Heart left ventricle (tissue), 16 donors: ENCODE measurements around the gene SMARCB1. TPM values are rescaled to one million over a fixed set of nuclear protein-coding genes. Genes with fewer than 3 reads are reported as not detected.
"Not testable (repeated sequence)": the region's sequence is repeated elsewhere in the genome, so short reads cannot be mapped to it uniquely, and the experiment has no call there.

ENCODE experiments used
- ATAC-seq, 4 donors: fragments of 200-7000 bp; cut with Tn5 transposase; one replicate each; pipeline ENCODE4 v1.9.1; 2020 to 2022; ENCODE audit warnings: moderate library complexity in 4 of 4, mild to moderate bottlenecking in 3 of 4, moderate number of reproducible peaks in 1 of 4
- DNase-seq, 5 donors: peaks; one replicate each; pipeline ENCODE4 v3.0.0-alpha.2; 2020
- H3K27ac ChIP-seq, 12 donors: fragments of 200-600 bp; sonication (generic) in 4 of 12; one replicate each; pipeline versions ENCODE4 v1.5.0 to v1.8.0; 2016 to 2022; ENCODE audit warnings: mild to moderate bottlenecking in 2 of 12
- H3K27me3 ChIP-seq, 9 donors: fragments of 200-600 bp; sonication (generic) in 2 of 9; one replicate each; pipeline versions ENCODE4 v1.5.1 to v1.8.0; 2016 to 2022; ENCODE audit warnings: mild to moderate bottlenecking in 3 of 9
- H3K36me3 ChIP-seq, 9 donors: fragments of 200-600 bp; sonication (generic) in 2 of 9; one replicate each; pipeline versions ENCODE4 v1.5.0 to v1.8.0; 2018 to 2022; ENCODE audit warnings: mild to moderate bottlenecking in 2 of 9
- H3K4me1 ChIP-seq, 12 donors: fragments of 200-600 bp; sonication (generic) in 4 of 12; one replicate each; pipeline versions ENCODE4 v1.5.0 to v1.8.0; 2016 to 2022; ENCODE audit warnings: mild to moderate bottlenecking in 3 of 12
- H3K4me3 ChIP-seq, 12 donors: fragments of 200-600 bp; sonication (generic) in 4 of 12; one replicate each; pipeline versions ENCODE4 v1.5.0 to v1.8.0; 2017 to 2022; ENCODE audit warnings: mild to moderate bottlenecking in 9 of 12, moderate library complexity in 4 of 12
- H3K9me3 ChIP-seq, 12 donors: fragments of 200-600 bp; sonication (generic) in 4 of 12; one replicate each; pipeline versions ENCODE4 v1.5.0 to v1.8.0; 2016 to 2022; ENCODE audit warnings: mild to moderate bottlenecking in 1 of 12
- CTCF ChIP-seq, 12 donors: fragments of 200-600 bp; sonication (generic) in 4 of 12; IDR thresholded peaks; one replicate each; pipeline versions ENCODE4 v1.5.0 to v1.8.0; 2018 to 2022; ENCODE audit warnings: antibody characterized with exemption in 12 of 12, mild to moderate bottlenecking in 5 of 12
- POLR2A ChIP-seq, 2 donors: fragments of 450-650 bp; IDR thresholded peaks; one replicate each; pipeline ENCODE4 v1.6.1; 2017; ENCODE audit warnings: antibody characterized with exemption in 2 of 2, mild to moderate bottlenecking in 2 of 2, moderate library complexity in 2 of 2
- WGBS, 4 donors: extraction: QIAGEN DNeasy Blood & Tissue Kit in 2 of 4; methylation state at CpG; one replicate each; pipeline versions ENCODE4 v1.1.5 to v1.1.7; 2013 to 2018; 5-methylcytosine and 5-hydroxymethylcytosine counted together
- intact Hi-C, 10 donors: fragments of 100-400 bp; cut with DNase I; formaldehyde crosslinking; loops; one replicate each; pipeline versions ENCODE4 v1.11.1 to v1.14.2; 2022
- polyA plus RNA-seq, 2 donors: library from polyadenylated mRNA; stranded (reverse); fragments of 200-250 nt; gene quantifications; one replicate each; pipeline ENCODE4 v1.2.3, GENCODE V29; 2013
- total RNA-seq, 9 donors: library from RNA; depleted of rRNA in 2 of 9; stranded (reverse); fragments of >200 nt in 2 of 9; fragmentation: NEBNext Ultra II Directional in 3 of 9; extraction: Animal tissue kit (Norgen Biotek cat#: 25700) in 3 of 9; gene quantifications; one replicate each; pipeline versions ENCODE4 v1.1.0 to v1.2.4, GENCODE V29; 2016 to 2023
- donor health status: ischemic (EF 13 %, LVEDD 7.1; RV severe dilation, severe dysfunction).
- donor health status: healthy with polysubstance abuse.
- donor health status: DM: no; HTN: yes; CAD: no.
- donor health status: DM: no; HTN: no; CAD: no.
- donor health status: ischemic (EF 25% LVEDD 6.9; RV normal size, moderate dysfunction).
- donor health status: ischemic (EF 25% LVEDD 5.7; RV mildly dilated, moderate dysfunction).
- donor health status: healthy.
- donor health status: DM: yes; HTN: yes; CAD: no.
- donor health status: ischemic (EF 35%, LVEDD 5.7; RV mildly dilated, moderate dysfunction).
- donor health status: nonischemic (EF 11% LVEDD 7.7; RV severe dilation, severe dysfunction).
- donor health status: DM: yes; HTN: yes; CAD: no.
- donor health status: PGD.
- donor health status: ischemic (EF 29% LVEDD 5.4; RV normal size, mild dysfunction).
- donor health status: nonischemic (EF 23%, LVEDD 6.1; RV moderate dilation, normal function).

SMARCB1 gene
- total and polyA plus RNA-seq, 11 donors: 30.2 to 75.3 (median 45.6) TPM

GRCh38 chr22:23859201-23859600 is 72.4 kb downstream of the SMARCB1 start:
- ATAC-seq (no peak), DNase-seq (no peak)
- Histone ChIP-seq H3K27me3 (no peaks in the 10 kb centered on the region), H3K36me3 (peaks cover 0 to 11% (median 5%) of the 10 kb centered on the region in 9 donors), H3K4me1 (peaks cover 0 to 24% (median 15%) of the 10 kb centered on the region in 12 donors), H3K4me3 (no peak overlapping the region), H3K9me3 (no peaks in the 10 kb centered on the region), H3K27ac (no peak overlapping the region)
- intact Hi-C loops: no loop called here
- TF ChIP-seq POLR2A (IDR thresholded peaks at IDR 0.05): no peak
- TF ChIP-seq CTCF (IDR thresholded peaks at IDR 0.05): no peak
- 84 to 97% (median 96%) methylated on average over 4 of the region's 4 CpGs for WGBS, 4 donors

- Histone ChIP-seq H3K36me3 (peaks cover 0 to 11% (median 5%) of the 10 kb centered on the region in 9 donors), H3K4me1 (peaks cover 0 to 31% (median 15%) of the 10 kb centered on the region in 12 donors)
- ATAC-seq, H3K27ac ChIP-seq, H3K4me3 ChIP-seq, DNase-seq, H3K9me3 ChIP-seq, H3K27me3 ChIP-seq: not testable (repeated sequence)
- WGBS, 4 donors: 86 to 96% (median 92%) methylated on average over 8 of the region's 8 CpGs
- intact Hi-C loops: loop anchor here in 2 of 10 donors (10.0 kb wide), 2 partner anchors 75 to 95 kb away; no protein-coding TSS in a partner anchor
Observed at GRCh38 chr22:23860187-23860586, 73.4 kb downstream of the SMARCB1 start.

GRCh38 chr22:23862103-23862502 is 75.3 kb downstream of the SMARCB1 start:
- ATAC-seq: no peak
- intact Hi-C loops: loop anchor here in 2 of 10 donors (10.0 kb wide), 2 partner anchors 73 to 93 kb away; no protein-coding TSS in a partner anchor
- Histone ChIP-seq H3K4me3 (no peak overlapping the region), H3K27me3 (no peaks in the 10 kb centered on the region), H3K9me3 (no peaks in the 10 kb centered on the region), H3K27ac (no peak overlapping the region), H3K4me1 (peaks cover 0 to 24% (median 12%) of the 10 kb centered on the region in 12 donors), H3K36me3 (peaks cover 0 to 15% (median 10%) of the 10 kb centered on the region in 9 donors)
- peak in 10 of 12 donors; percentile 13 to 56 (median 48) for TF ChIP-seq CTCF (IDR thresholded peaks at IDR 0.05)
- no peak for TF ChIP-seq POLR2A (IDR thresholded peaks at IDR 0.05)
- no peak for DNase-seq
- WGBS, 4 donors: 72 to 87% (median 78%) methylated on average over 3 of the region's 3 CpGs

GRCh38 chr22:23864499-23865154 is 77.9 kb downstream of the SMARCB1 start:
- not testable (repeated sequence) for H3K4me1 ChIP-seq, DNase-seq, H3K27me3 ChIP-seq, H3K9me3 ChIP-seq, H3K4me3 ChIP-seq
- peak overlapping the region in 2 of 12 donors; percentile 46 to 64 for H3K27ac ChIP-seq
- H3K36me3 ChIP-seq: peaks cover 0 to 41% (median 32%) of the 10 kb centered on the region in 9 donors
- ATAC-seq: peak in 2 of 4 donors; percentile 27 to 53
- 61 to 75% (median 68%) methylated on average over 11 of the region's 11 CpGs for WGBS, 4 donors
- intact Hi-C loops: loop anchor here in 2 of 10 donors (10.0 kb wide), 2 partner anchors 70 to 90 kb away; no protein-coding TSS in a partner anchor

GRCh38 chr22:23868580-23868979 is 81.8 kb downstream of the SMARCB1 start:
- TF ChIP-seq POLR2A (IDR thresholded peaks at IDR 0.05): no peak
- no peak for TF ChIP-seq CTCF (IDR thresholded peaks at IDR 0.05)
- intact Hi-C loops: loop anchor here in 2 of 10 donors (10.0 kb wide), 2 partner anchors 66 to 86 kb away; no protein-coding TSS in a partner anchor
- Histone ChIP-seq H3K4me3 (no peak overlapping the region), H3K27me3 (no peaks in the 10 kb centered on the region), H3K36me3 (peaks cover 0 to 61% (median 35%) of the 10 kb centered on the region in 9 donors), H3K27ac (no peak overlapping the region), H3K4me1 (peaks cover 0 to 9% (median 0%) of the 10 kb centered on the region in 12 donors), H3K9me3 (no peaks in the 10 kb centered on the region)
- DNase-seq (no peak), ATAC-seq (no peak)
- 86 to 92% (median 90%) methylated on average over 4 of the region's 4 CpGs for WGBS, 4 donors
